Heart left ventricle (tissue), 16 donors: ENCODE results near the gene DYNC2H1. TPM values are rescaled to one million over a fixed set of nuclear protein-coding genes. Genes with fewer than 3 reads are reported as not detected.

Experiments used
- ATAC-seq, 4 donors: fragments of 200-7000 bp; cut with Tn5 transposase; one replicate each; pipeline ENCODE4 v1.9.1; 2020 to 2022; ENCODE audit warnings: moderate library complexity in 4 of 4, mild to moderate bottlenecking in 3 of 4, moderate number of reproducible peaks in 1 of 4
- DNase-seq, 5 donors: peaks; one replicate each; pipeline ENCODE4 v3.0.0-alpha.2; 2020
- H3K27ac ChIP-seq, 12 donors: fragments of 200-600 bp; sonication (generic) in 4 of 12; one replicate each; pipeline versions ENCODE4 v1.5.0 to v1.8.0; 2016 to 2022; ENCODE audit warnings: mild to moderate bottlenecking in 2 of 12
- H3K27me3 ChIP-seq, 9 donors: fragments of 200-600 bp; sonication (generic) in 2 of 9; one replicate each; pipeline versions ENCODE4 v1.5.1 to v1.8.0; 2016 to 2022; ENCODE audit warnings: mild to moderate bottlenecking in 3 of 9
- H3K36me3 ChIP-seq, 9 donors: fragments of 200-600 bp; sonication (generic) in 2 of 9; one replicate each; pipeline versions ENCODE4 v1.5.0 to v1.8.0; 2018 to 2022; ENCODE audit warnings: mild to moderate bottlenecking in 2 of 9
- H3K4me1 ChIP-seq, 12 donors: fragments of 200-600 bp; sonication (generic) in 4 of 12; one replicate each; pipeline versions ENCODE4 v1.5.0 to v1.8.0; 2016 to 2022; ENCODE audit warnings: mild to moderate bottlenecking in 3 of 12
- H3K4me3 ChIP-seq, 12 donors: fragments of 200-600 bp; sonication (generic) in 4 of 12; one replicate each; pipeline versions ENCODE4 v1.5.0 to v1.8.0; 2017 to 2022; ENCODE audit warnings: mild to moderate bottlenecking in 9 of 12, moderate library complexity in 4 of 12
- H3K9me3 ChIP-seq, 12 donors: fragments of 200-600 bp; sonication (generic) in 4 of 12; one replicate each; pipeline versions ENCODE4 v1.5.0 to v1.8.0; 2016 to 2022; ENCODE audit warnings: mild to moderate bottlenecking in 1 of 12
- CTCF ChIP-seq, 12 donors: fragments of 200-600 bp; sonication (generic) in 4 of 12; IDR thresholded peaks; one replicate each; pipeline versions ENCODE4 v1.5.0 to v1.8.0; 2018 to 2022; ENCODE audit warnings: antibody characterized with exemption in 12 of 12, mild to moderate bottlenecking in 5 of 12
- POLR2A ChIP-seq, 2 donors: fragments of 450-650 bp; IDR thresholded peaks; one replicate each; pipeline ENCODE4 v1.6.1; 2017; ENCODE audit warnings: antibody characterized with exemption in 2 of 2, mild to moderate bottlenecking in 2 of 2, moderate library complexity in 2 of 2
- WGBS, 4 donors: extraction: QIAGEN DNeasy Blood & Tissue Kit in 2 of 4; methylation state at CpG; one replicate each; pipeline versions ENCODE4 v1.1.5 to v1.1.7; 2013 to 2018; 5-methylcytosine and 5-hydroxymethylcytosine counted together
- intact Hi-C, 10 donors: fragments of 100-400 bp; cut with DNase I; formaldehyde crosslinking; loops; one replicate each; pipeline versions ENCODE4 v1.11.1 to v1.14.2; 2022
- polyA plus RNA-seq, 2 donors: library from polyadenylated mRNA; stranded (reverse); fragments of 200-250 nt; gene quantifications; one replicate each; pipeline ENCODE4 v1.2.3, GENCODE V29; 2013
- total RNA-seq, 9 donors: library from RNA; depleted of rRNA in 2 of 9; stranded (reverse); fragments of >200 nt in 2 of 9; fragmentation: NEBNext Ultra II Directional in 3 of 9; extraction: Animal tissue kit (Norgen Biotek cat#: 25700) in 3 of 9; gene quantifications; one replicate each; pipeline versions ENCODE4 v1.1.0 to v1.2.4, GENCODE V29; 2016 to 2023
- donor health status: ischemic (EF 13 %, LVEDD 7.1; RV severe dilation, severe dysfunction).
- donor health status: healthy with polysubstance abuse.
- donor health status: DM: no; HTN: yes; CAD: no.
- donor health status: DM: no; HTN: no; CAD: no.
- donor health status: ischemic (EF 25% LVEDD 6.9; RV normal size, moderate dysfunction).
- donor health status: ischemic (EF 25% LVEDD 5.7; RV mildly dilated, moderate dysfunction).
- donor health status: healthy.
- donor health status: DM: yes; HTN: yes; CAD: no.
- donor health status: ischemic (EF 35%, LVEDD 5.7; RV mildly dilated, moderate dysfunction).
- donor health status: nonischemic (EF 11% LVEDD 7.7; RV severe dilation, severe dysfunction).
- donor health status: DM: yes; HTN: yes; CAD: no.
- donor health status: PGD.
- donor health status: ischemic (EF 29% LVEDD 5.4; RV normal size, mild dysfunction).
- donor health status: nonischemic (EF 23%, LVEDD 6.1; RV moderate dilation, normal function).

Gene DYNC2H1
- total and polyA plus RNA-seq, 11 donors = 2.3 to 7.2 (median 3.7) TPM

- 90 to 97% (median 95%) methylated on average over 3 of the region's 3 CpGs for WGBS, 4 donors
- TF ChIP-seq CTCF (IDR thresholded peaks at IDR 0.05) (no peak), POLR2A (IDR thresholded peaks at IDR 0.05) (no peak)
- no peak for DNase-seq
- H3K9me3 ChIP-seq = no peaks in the 10 kb centered on the region
- H3K27me3 ChIP-seq = no peaks in the 10 kb centered on the region
- no peaks in the 10 kb centered on the region for H3K36me3 ChIP-seq
- no peak overlapping the region for H3K4me3 ChIP-seq
- H3K4me1 ChIP-seq = no peaks in the 10 kb centered on the region
- intact Hi-C loops = no loop called here
- no peak for ATAC-seq
- no peak overlapping the region for H3K27ac ChIP-seq
Observed at GRCh38 chr11:103484545-103484944, 375.3 kb downstream of the DYNC2H1 start.

- Histone ChIP-seq H3K9me3 (no peaks in the 10 kb centered on the region), H3K4me3 (no peak overlapping the region), H3K36me3 (no peaks in the 10 kb centered on the region), H3K27ac (no peak overlapping the region), H3K27me3 (no peaks in the 10 kb centered on the region), H3K4me1 (no peaks in the 10 kb centered on the region)
- ATAC-seq = no peak
- DNase-seq = no peak
- intact Hi-C loops = no loop called here
- WGBS, 4 donors = 83 to 89% (median 85%) methylated on average over 5 of the region's 5 CpGs
- TF ChIP-seq POLR2A (IDR thresholded peaks at IDR 0.05) = no peak
- TF ChIP-seq CTCF (IDR thresholded peaks at IDR 0.05) = no peak
Observed at GRCh38 chr11:103486604-103487003, 377.4 kb downstream of the DYNC2H1 start.

GRCh38 chr11:103487113-103487512 lies 377.9 kb downstream of the DYNC2H1 start:
- Histone ChIP-seq H3K9me3 (no peaks in the 10 kb centered on the region), H3K36me3 (no peaks in the 10 kb centered on the region), H3K4me1 (no peaks in the 10 kb centered on the region), H3K27ac (no peak overlapping the region), H3K27me3 (no peaks in the 10 kb centered on the region), H3K4me3 (no peak overlapping the region)
- no peak for DNase-seq
- intact Hi-C loops = no loop called here
- ATAC-seq = no peak
- 93 to 94% (median 93%) methylated on average over 4 of the region's 4 CpGs for WGBS, 4 donors
- TF ChIP-seq CTCF (IDR thresholded peaks at IDR 0.05) (no peak), POLR2A (IDR thresholded peaks at IDR 0.05) (no peak)

- TF ChIP-seq POLR2A (IDR thresholded peaks at IDR 0.05) (no peak), CTCF (IDR thresholded peaks at IDR 0.05) (no peak)
- intact Hi-C loops = no loop called here
- H3K4me1 ChIP-seq = no peaks in the 10 kb centered on the region
- no peak for DNase-seq
- H3K36me3 ChIP-seq = no peaks in the 10 kb centered on the region
- H3K27ac ChIP-seq = no peak overlapping the region
- no peaks in the 10 kb centered on the region for H3K9me3 ChIP-seq
- no peaks in the 10 kb centered on the region for H3K27me3 ChIP-seq
- H3K4me3 ChIP-seq = no peak overlapping the region
- no peak for ATAC-seq
Observed at GRCh38 chr11:103488031-103488461, 378.8 kb downstream of the DYNC2H1 start.
